DMS53 treated with DMSO at 0.1 percent for 48 hours (cell line): ENCODE measurements around the gene THOC2.
"Not testable (repeated sequence)": the region's sequence is repeated elsewhere in the genome, so short reads cannot be mapped to it uniquely, and the experiment has no call there.

Experiments used
- DNase-seq: peaks from one replicate; lab custom pipeline; 2025; ENCODE audit not compliant: unreplicated experiment; lab: John Stamatoyannopoulos, UW

Gene THOC2

DNA sequence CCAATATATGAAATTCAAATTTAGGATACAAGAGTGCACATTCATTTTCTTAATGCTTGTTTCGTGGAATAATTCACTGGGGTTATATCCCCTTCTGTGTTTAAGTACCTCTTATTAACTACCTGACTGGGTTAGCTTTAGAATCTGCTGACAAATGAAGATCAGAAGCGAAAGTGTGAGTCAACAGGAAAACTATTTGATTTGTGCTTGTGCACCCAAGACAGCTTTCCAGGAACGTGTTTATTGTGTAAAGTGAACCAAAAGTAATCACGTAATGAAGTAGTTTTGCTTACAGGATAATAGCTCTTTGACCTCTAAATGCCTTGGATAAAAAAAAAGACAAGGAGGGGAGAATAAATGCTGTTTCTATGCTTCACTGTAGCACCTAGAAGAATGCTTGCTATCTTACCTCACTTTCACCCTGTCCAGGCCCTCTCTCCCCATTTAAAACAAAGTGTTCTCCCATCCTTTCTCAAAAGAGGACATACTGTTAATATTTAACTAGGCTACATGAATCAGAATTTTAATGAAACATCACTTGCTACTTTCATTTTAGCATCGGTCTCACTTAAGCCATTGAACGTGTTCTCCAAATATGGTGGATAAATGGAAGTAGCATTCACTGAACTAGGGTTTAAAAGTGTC, 141.9 kb downstream of the THOC2 start:
- DNase-seq = peak; percentile 60

DNA sequence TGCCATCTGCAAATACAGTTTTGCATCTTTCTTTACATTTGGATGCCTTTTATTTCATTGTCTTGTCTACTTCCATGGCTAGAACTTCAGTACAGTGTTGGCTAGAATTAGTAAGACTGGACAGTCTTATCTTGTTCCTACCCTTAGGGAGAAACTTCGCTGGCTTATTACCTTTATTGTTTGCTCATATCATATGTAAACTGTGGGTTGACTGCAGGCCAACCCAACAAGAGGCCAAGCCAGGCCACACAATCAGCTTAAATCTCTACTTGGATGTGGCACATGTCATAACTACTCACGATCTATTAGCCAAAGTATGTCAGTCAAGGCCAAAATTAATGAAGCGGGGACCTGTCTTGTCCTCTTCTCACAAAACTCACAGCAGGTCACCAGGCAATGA, 144.1 kb downstream of the THOC2 start:
- DNase-seq = no peak

DNA sequence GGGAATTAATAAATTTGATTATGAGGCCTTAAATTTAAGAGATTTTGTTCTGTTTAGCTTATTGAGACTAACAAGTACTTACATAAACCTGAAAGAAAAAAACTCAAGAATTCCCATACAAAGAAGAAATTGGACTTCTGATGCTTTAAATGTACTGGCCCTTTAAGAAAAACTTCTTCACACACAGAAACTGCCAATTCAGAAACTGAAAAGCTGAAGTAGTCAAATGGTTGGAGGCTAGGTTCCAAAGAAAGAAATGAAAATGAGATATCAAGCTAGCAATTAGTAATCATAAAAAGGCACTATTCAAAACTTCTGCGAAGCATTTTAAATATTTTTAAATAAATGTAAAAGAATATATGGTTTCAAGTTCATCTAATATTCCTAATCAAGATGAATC, 151.3 kb downstream of the THOC2 start:
- DNase-seq = no peak

DNA sequence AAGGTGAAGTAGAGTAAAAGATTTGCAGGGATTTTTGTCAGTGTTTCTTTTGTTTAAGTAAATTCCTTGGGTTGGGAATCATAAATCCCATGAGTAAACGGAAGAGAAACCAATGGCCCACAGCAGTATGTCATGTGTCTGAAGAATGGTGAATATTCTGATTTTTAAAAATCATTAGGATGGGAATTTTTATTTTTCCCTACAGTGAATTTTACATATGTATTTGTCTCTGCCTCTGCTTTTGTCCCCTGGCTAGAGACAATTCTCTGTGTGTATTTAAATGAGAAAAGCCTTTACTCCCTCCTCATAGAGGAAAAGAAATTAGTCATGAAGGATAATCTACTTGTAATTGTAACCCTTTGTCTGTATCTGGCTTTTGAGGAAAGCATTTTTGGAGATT, 152.1 kb downstream of the THOC2 start:
- DNase-seq = no peak

DNA sequence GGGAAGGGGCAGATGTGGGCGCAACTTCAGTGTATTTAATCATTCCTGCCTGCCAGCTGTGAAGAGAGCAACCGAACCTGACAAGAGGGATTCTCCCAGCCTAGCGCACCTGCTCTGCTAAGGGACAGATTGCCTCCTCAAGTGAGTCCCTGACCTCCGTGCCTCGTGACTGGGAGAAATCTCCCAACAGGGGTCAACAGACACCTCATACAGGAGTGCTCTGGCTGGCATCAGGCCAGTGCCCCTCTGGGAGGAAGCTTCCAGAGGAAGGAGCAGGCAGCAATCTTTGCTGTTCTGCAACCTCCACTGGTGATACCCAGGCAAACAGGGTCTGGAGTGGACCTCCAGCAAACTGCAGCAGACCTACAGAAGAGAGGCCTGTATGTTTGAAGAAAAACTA, 158.8 kb downstream of the THOC2 start:
- DNase-seq = not testable (repeated sequence)

DNA sequence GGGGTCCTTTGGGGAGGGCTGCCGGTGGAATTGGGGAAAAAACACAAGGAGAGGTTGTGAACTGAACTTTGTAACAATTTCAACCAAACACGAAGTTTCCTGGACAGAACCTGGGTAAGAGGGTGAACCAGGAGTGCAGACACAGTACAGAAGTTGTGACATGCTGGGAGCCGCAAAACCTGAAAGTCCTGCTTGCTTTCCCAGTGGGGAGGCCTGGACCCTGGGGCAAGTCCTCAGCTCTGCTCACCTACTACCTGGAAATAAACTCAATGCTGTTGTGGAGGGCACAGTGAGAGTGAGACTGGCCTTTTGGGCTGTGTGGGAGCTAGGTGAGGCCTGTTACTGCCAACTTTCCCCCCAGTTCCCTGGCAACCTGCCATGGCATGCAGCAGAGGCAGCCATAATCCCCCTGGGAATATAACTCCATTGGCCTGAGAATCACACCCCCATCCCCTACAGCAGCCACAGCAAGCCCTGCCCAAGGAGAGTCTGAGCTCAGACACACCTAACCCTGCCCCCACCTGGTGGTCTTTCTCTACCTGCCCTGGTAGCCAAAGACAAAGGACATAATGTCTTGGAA, 162.8 kb downstream of the THOC2 start:
- no peak for DNase-seq

DNA sequence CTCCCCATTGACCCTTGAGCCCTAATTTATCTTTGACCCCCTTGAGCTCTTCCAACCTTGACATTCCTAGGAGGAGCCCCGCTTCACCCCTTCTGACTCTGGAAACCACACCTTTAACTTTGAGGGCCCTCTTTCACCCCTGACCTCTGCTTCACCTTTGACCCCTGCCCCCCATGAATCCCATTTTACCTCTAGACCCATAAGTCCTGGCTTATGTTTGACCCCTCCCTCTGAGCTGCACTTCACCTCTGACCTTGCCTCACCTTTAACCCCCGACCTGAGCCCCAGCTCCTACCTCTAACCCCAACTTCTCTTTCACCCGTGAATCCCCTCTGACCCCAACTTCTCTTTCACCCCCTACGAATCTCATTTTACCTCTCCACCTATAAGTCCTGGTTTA, 169.7 kb downstream of the THOC2 start:
- no peak for DNase-seq

DNA sequence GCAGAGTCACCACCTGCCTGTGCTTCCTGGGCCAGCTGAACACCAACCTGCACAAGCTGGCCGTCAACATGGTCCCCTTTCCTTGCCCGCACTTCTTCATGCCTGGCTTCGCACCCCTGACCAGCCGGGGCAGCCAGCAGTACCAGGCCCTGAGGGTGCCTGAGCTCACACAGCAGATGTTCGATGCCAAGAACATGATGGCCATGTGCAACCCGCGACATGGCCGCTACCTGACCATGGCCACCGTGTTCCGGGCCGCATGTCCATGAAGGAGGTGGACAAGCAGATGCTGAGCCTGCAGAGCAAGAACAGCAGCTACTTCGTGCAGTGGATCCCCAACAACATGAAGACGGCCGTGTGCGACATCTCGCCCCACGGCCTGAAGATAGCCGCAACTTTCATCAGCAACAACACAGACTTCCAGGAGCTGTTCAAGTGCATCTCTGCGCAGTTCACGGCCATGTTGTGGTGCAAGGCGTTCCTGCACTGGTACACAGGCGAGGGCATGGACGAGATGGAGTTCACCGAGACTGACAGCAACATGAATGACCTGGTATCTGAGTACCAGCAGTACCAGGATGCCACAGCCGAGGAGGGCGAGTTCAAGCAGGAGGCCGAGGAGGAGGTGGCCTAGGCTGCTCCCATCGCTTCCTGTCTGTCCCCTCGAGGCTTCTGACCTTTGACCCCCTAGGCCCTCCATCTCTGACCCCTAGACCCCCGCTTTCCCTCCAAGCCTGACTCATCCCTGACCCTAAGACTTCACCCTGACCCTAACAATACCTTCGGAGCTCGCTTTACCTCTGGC, 170.3 kb downstream of the THOC2 start:
- DNase-seq = no peak

DNA sequence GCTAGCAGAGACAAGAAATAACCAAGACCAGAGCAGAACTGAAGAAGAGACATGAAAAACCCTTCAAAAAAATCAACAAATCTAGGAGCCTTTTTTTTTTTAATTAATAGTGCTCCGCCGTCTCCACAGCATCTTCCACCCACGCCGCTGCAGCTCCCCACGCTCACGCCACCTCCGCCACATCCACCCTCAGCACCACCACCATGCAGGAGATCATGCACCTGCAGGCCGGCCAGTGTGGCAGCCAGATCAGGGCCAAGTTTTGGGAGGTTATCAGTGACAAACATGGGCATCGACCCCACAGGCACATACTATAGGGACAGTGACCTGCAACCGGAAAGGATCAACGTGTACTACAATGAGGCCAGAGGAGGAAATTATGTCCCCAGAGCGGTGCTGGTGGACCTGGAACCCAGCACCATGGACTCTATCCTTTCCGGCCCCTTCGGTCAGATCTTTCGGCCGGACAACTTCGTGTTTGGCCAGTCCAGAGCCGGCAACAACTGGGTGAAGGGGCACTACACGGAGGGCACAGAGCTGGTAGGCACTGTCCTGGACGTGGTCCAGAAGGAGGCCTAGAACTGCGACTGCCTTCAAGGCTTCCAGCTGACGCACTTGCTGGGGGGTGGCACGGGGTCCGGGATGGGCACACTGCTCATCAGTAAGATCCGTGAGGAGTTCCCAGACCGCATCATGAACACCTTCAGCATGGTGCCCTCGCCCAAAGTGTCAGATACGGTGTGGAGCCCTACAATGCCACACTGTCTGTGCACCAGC, 171.2 kb downstream of the THOC2 start:
- DNase-seq = no peak

DNA sequence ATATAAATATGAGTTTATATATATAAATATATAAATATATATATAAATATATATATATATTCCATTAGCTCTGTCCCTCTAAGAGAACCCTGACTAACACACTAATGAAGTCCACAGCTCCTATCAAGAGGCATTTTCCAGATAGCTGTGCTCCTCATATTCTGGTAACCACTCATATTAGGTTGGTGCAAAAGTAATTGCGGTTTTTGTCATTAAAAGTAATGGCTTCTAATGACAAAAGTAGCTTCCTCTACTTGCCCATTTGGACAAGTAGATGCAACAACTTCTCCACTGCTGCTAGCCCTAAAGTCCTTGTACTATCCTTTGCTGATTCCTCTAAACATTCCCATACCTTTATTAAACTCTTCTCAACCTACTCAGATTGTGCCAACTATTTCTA, 182.0 kb downstream of the THOC2 start:
- no peak for DNase-seq
